Osteocyte (in vitro differentiated cells): Measurements from ENCODE around the gene MORC3. TPM values are rescaled to one million over a fixed set of nuclear protein-coding genes. Genes with fewer than 3 reads are reported as not detected.
A peak's percentile ranks its signal among the peaks of the same experiment; 100 is the strongest.
"Not testable (repeated sequence)": the region's sequence is repeated elsewhere in the genome, so short reads cannot be mapped to it uniquely, and the experiment has no call there.

Source experiments
- DNase-seq: peaks from one replicate; pipeline ENCODE4 v3.0.0; 2021; ENCODE audit warnings: mixed read lengths; ENCODE audit not compliant: unreplicated experiment; ENCODE audit errors: extremely low spot score
- H3K27ac Mint-ChIP-seq: one replicate; pipeline ENCODE4 v1.8.0; 2021; ENCODE audit warnings: mild to moderate bottlenecking, mixed read lengths; ENCODE audit not compliant: unreplicated experiment
- H3K27me3 Mint-ChIP-seq: one replicate; pipeline ENCODE4 v1.8.0; 2021; ENCODE audit warnings: mixed read lengths; ENCODE audit not compliant: unreplicated experiment
- H3K36me3 Mint-ChIP-seq: one replicate; pipeline ENCODE4 v1.8.0; 2021; ENCODE audit warnings: mixed read lengths; ENCODE audit not compliant: unreplicated experiment
- H3K4me1 Mint-ChIP-seq: one replicate; pipeline ENCODE4 v1.8.0; 2021; ENCODE audit warnings: mixed read lengths; ENCODE audit not compliant: unreplicated experiment
- H3K4me3 Mint-ChIP-seq: one replicate; pipeline ENCODE4 v1.8.0; 2021; ENCODE audit warnings: mild to moderate bottlenecking, moderate library complexity, mixed read lengths; ENCODE audit not compliant: unreplicated experiment
- H3K9me3 Mint-ChIP-seq: one replicate; pipeline ENCODE4 v1.8.0; 2021; ENCODE audit warnings: mixed read lengths; ENCODE audit not compliant: unreplicated experiment
- total RNA-seq: library from RNA; stranded (reverse); gene quantifications from 2 replicates; pipeline ENCODE4 v1.2.1, GENCODE V29; 2021
- TF ChIP-seq, protein P1 (sequence below): fragments of 200-600 bp; sonication (generic); IDR thresholded peaks from 2 replicates; pipeline ENCODE4 v1.5.0; 2021; ENCODE audit warnings: antibody characterized with exemption, mild to moderate bottlenecking, moderate library complexity

Gene MORC3
- total RNA-seq, 1 donor from 2014 or later: 27.8 TPM

DNA sequence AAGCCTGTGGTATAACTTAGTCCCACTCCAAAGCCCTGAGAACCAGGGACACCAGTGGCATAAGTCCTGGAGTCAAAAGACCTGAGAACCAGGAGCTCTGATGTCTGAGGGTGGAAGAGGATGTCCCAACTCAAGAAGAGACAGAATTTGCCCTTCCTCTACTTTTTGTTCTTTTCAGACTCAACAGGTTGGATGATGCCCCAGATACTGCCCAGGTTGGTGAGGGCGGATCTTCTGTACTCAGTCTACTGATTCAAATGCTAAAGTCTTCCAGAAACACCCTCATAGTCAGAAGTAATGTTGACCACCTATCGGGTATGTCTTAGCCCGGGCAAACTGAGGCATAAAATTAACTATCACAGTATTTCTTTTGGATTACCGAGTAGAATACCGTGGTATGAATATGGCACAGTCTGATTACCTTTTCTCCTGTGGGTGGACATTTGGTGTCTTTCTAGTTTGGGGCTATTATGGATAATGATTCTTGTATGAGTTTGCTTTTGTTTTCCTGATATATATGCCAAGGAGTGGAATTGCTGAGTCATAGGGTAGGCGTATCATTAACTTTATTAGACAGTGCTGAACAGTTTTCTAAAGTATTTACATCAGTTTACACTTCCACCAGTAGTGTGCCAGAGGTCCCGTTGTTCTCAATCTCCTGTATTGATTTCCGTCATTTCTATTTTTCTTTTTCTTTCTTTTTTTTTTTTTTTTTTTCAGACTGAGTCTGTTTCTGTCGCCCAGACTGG lies 62.0 kb downstream of the MORC3 start:
- Mint-ChIP-seq H3K27ac (peak overlapping the region; percentile 6), H3K36me3 (peaks cover 10% of the 10 kb centered on the region), H3K4me1 (peaks cover 6% of the 10 kb centered on the region), H3K9me3 (no peaks in the 10 kb centered on the region), H3K27me3 (no peaks in the 10 kb centered on the region), H3K4me3 (no peak overlapping the region)
- DNase-seq: no peak
- TF ChIP-seq, protein P1, sequence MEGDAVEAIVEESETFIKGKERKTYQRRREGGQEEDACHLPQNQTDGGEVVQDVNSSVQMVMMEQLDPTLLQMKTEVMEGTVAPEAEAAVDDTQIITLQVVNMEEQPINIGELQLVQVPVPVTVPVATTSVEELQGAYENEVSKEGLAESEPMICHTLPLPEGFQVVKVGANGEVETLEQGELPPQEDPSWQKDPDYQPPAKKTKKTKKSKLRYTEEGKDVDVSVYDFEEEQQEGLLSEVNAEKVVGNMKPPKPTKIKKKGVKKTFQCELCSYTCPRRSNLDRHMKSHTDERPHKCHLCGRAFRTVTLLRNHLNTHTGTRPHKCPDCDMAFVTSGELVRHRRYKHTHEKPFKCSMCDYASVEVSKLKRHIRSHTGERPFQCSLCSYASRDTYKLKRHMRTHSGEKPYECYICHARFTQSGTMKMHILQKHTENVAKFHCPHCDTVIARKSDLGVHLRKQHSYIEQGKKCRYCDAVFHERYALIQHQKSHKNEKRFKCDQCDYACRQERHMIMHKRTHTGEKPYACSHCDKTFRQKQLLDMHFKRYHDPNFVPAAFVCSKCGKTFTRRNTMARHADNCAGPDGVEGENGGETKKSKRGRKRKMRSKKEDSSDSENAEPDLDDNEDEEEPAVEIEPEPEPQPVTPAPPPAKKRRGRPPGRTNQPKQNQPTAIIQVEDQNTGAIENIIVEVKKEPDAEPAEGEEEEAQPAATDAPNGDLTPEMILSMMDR: no peak

DNA sequence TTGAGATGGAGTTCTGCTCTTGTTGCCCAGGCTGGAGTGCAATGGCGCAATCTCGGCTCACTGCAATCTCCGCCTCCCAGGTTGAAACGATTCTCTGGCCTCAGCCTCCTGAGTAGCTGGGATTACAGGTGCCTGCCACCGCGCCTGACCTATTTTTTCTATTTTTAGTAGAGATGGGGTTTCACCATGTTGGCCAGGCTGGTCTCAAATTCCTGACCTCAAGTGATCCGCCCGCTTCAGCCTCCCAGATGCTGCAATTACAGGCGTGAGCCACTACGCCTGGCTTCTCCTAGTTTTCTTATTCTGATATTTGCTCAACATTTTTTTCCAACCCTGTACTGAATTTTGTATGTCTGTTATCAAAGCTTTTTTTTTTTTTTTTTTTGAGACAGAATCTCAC lies 62.7 kb downstream of the MORC3 start:
- H3K27ac Mint-ChIP-seq, H3K9me3 Mint-ChIP-seq, H3K27me3 Mint-ChIP-seq, H3K4me3 Mint-ChIP-seq, DNase-seq, H3K4me1 Mint-ChIP-seq, H3K36me3 Mint-ChIP-seq: not testable (repeated sequence)

DNA sequence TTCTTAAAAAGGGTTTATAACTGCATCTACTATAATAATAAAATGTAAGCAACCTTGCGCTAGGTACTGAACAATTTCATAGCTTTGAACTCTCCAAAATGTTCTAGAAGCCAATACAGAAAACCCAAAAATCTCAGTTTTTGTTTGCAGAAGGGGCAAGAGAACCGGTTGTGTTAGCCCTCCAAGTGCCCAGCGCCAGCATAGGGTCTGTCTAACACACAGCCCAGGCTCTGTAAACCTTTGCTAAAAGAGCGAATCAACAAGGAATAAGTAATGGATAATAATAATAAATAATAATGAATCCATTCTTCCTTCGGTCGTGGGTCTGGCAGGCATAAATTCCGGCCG lies 64.9 kb downstream of the MORC3 start:
- DNase-seq: no peak
- Mint-ChIP-seq H3K27me3 (no peaks in the 10 kb centered on the region), H3K9me3 (no peaks in the 10 kb centered on the region), H3K4me3 (peak overlapping the region; percentile 63), H3K27ac (no peak overlapping the region), H3K36me3 (no peaks in the 10 kb centered on the region), H3K4me1 (peaks cover 10% of the 10 kb centered on the region)
- TF ChIP-seq, protein P1: no peak

DNA sequence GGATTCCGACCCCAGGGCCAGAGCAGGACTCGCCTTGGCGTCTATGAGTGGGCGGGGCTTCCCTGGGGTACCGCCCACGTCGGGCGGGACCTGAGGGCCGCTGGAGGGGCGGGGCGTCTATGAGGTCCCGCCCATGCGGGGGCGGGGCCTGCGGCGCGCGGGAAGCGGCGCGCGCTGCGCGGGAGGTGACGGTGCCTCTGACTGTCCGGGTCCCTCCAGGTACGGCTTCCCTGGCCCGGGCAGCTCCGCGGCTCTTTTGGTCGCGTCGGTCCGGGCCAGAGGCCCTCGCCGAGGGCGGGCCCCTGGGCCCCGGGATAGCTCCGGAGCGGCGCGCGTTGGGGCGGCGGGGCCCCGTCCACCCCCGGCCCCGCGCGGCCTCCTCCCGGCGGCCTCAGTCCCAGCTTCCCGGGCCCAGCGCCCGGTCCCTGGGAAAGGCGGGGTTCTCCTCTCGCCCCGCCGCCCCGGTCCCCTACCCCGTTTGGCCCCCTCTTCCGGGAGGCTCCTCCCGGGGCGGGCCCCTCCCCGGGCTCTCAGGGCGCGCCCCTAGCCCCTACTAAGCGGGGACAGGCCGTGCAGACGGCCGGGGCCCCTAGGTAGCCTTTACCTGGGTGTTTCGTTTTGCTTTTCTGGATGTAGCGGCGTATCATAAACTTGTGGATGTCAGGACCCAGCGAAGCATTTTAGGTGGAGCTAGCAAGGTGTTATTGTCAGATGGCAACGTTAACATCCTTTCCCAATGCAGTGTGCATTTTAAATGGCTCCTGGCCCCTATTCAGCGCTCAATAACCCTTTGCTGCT lies 65.4 kb downstream of the MORC3 start, which contains the start of gene CHAF1B:
TSS of gene CHAF1B (plus strand) at position 160 of the 798 bp plus-strand sequence. CDS start 745 bp downstream, outside the sequence.
- DNase-seq: peak; percentile 93
- H3K27me3 Mint-ChIP-seq: no peaks in the 10 kb centered on the region
- no peaks in the 10 kb centered on the region for H3K36me3 Mint-ChIP-seq
- TF ChIP-seq, protein P1: no peak
- H3K9me3 Mint-ChIP-seq: no peaks in the 10 kb centered on the region
- H3K4me1 Mint-ChIP-seq: peaks cover 10% of the 10 kb centered on the region
- H3K27ac Mint-ChIP-seq: no peak within 1 kb of the TSS
- H3K4me3 Mint-ChIP-seq: peak within 1 kb of the TSS; percentile 73

DNA sequence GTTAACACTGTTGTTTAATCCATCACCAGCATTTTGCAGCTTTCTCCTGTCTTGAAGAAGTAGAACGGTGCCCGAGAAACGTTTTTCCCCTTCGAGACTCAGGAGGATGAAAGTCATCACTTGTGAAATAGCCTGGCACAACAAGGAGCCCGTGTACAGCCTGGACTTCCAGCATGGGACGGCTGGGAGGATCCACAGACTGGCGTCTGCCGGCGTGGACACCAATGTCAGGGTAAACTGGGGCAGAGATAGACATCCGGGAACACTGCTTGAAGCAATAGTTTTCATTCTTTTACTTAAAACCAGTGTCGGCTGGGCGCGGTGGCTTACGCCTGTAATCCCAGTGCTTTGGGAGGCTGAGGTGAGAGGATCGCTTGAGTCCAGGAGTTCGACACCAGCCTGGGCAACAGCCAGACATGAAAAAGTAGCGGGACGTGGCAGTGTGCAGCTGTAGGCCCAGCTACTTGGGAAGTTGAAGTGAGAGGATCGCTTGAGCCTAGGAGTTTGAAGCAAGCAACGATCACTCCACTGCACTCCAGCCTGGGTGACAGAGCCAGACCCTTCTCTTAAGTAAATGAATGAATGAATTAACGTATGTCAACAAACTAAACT lies 66.1 kb downstream of the MORC3 start:
- TF ChIP-seq, protein P1: no peak
- Mint-ChIP-seq H3K9me3 (no peaks in the 10 kb centered on the region), H3K4me1 (peaks cover 10% of the 10 kb centered on the region), H3K4me3 (peak overlapping the region; percentile 73), H3K27me3 (no peaks in the 10 kb centered on the region), H3K36me3 (no peaks in the 10 kb centered on the region), H3K27ac (no peak overlapping the region)
- no peak for DNase-seq
